IPS-NIHi11 (cell line): ENCODE results near the gene RBL2.
"Not testable (repeated sequence)": the region's sequence is repeated elsewhere in the genome, so short reads cannot be mapped to it uniquely, and the experiment has no call there.

Experiments used
- DNase-seq: peaks from one replicate; pipeline ENCODE4 v3.0.0; 2012; ENCODE audit warnings: mixed read lengths, low spot score

The RBL2 gene

GRCh38 chr16:53539346-53539745 lies 105.1 kb downstream of the RBL2 start:
- DNase-seq, result not testable (repeated sequence)

- DNase-seq, result not testable (repeated sequence)
Measured at GRCh38 chr16:53539759-53540718, 105.8 kb downstream of the RBL2 start.
